ENCODE results near the gene PPBP.

- TF ChIP-seq CTCF (IDR thresholded peaks at IDR 0.05) (no peak), POLR2A (IDR thresholded peaks at IDR 0.05) (no peak)
Measured at GRCh38 chr4:73948291-73948690, 39.7 kb downstream of the PPBP start.
